ENCODE results near the gene KCNN2.

- TF ChIP-seq MAX (CRISPR knock-in tag; IDR thresholded peaks at IDR 0.05) (no peak), TCF7 (CRISPR knock-in tag; IDR thresholded peaks at IDR 0.05; ENCODE audit: low read depth) (no peak), ATF2 (CRISPR knock-in tag; IDR thresholded peaks at IDR 0.05; ENCODE audit: borderline replicate concordance, low read depth) (no peak), CTCF (IDR thresholded peaks at IDR 0.05) (no peak), CREM (CRISPR knock-in tag; IDR thresholded peaks at IDR 0.05) (no peak)
Observed at GRCh38 chr5:114407783-114408182, 45.9 kb downstream of the KCNN2 start.
